Skeletal muscle satellite cell (primary cell): ENCODE data around the gene SH3PXD2A. TPM values are rescaled to one million over a fixed set of nuclear protein-coding genes. Genes with fewer than 3 reads are reported as not detected.
A peak's percentile ranks its signal among the peaks of the same experiment; 100 is the strongest.

Experiments
- H3K27me3 ChIP-seq: 2 replicates; pipeline ENCODE4 v1.7.0; 2013; ENCODE audit warnings: low read length; ENCODE audit not compliant: control insufficient read depth, insufficient read depth
- H3K36me3 ChIP-seq: 2 replicates; pipeline ENCODE4 v1.7.0; 2013; ENCODE audit warnings: mild to moderate bottlenecking, control low read depth, low read length; ENCODE audit not compliant: insufficient read depth
- H3K4me1 ChIP-seq: 2 replicates; pipeline ENCODE4 v1.7.0; 2013; ENCODE audit warnings: low read length; ENCODE audit not compliant: control insufficient read depth, insufficient read depth
- H3K4me2 ChIP-seq: 2 replicates; pipeline ENCODE4 v1.7.0; 2013; ENCODE audit warnings: mild to moderate bottlenecking, low read length
- H3K4me3 ChIP-seq: 2 replicates; pipeline ENCODE4 v1.7.0; 2013; ENCODE audit warnings: low read length
- H3K9ac ChIP-seq: 2 replicates; pipeline ENCODE4 v1.7.0; 2013; ENCODE audit warnings: mild to moderate bottlenecking, low read depth, low read length, moderate library complexity
- H3K9me3 ChIP-seq: replicated peaks from 2 replicates; pipeline ENCODE4 v1.7.0; 2013; ENCODE audit warnings: mild to moderate bottlenecking, control low read depth, low read length
- total RNA-seq: library from RNA; depleted of rRNA; stranded (reverse); fragments of >200 nt; gene quantifications from 2 replicates; pipeline ENCODE4 v1.2.3, GENCODE V29; 2012; rRNA removed

Gene SH3PXD2A
- 14.4 and 17.0 TPM in 2 replicates for total RNA-seq

- H3K4me2 ChIP-seq = peak within 1 kb of the TSS; percentile 89
- peak within 1 kb of the TSS; percentile 82 for H3K4me3 ChIP-seq
- peak within 1 kb of the TSS; percentile 76 for H3K9ac ChIP-seq
- H3K36me3 ChIP-seq = no peaks in the 10 kb centered on the region
- peaks cover 49% of the 10 kb centered on the region for H3K4me1 ChIP-seq
- H3K27me3 ChIP-seq = no peaks in the 10 kb centered on the region
- H3K9me3 ChIP-seq = no peaks in the 10 kb centered on the region
Measured at GRCh38 chr10:103855424-103855823, at the start of gene SH3PXD2A. SH3PXD2A (minus strand) TSS chr10:103855576; CDS start chr10:103855266, 310 bp downstream.

- H3K27me3 ChIP-seq = no peaks in the 10 kb centered on the region
- H3K36me3 ChIP-seq = peaks cover 39% of the 10 kb centered on the region
- no peak overlapping the region for H3K4me3 ChIP-seq
- H3K9ac ChIP-seq = no peak overlapping the region
- H3K4me1 ChIP-seq = peaks cover 3% of the 10 kb centered on the region
- H3K9me3 ChIP-seq = no peaks in the 10 kb centered on the region
- H3K4me2 ChIP-seq = no peak overlapping the region
Measured at GRCh38 chr10:103901299-103901698, 45.9 kb upstream of the SH3PXD2A start.

GRCh38 chr10:103899312-103899711, 43.9 kb upstream of the SH3PXD2A start:
- Histone ChIP-seq H3K4me3 (no peak overlapping the region), H3K4me1 (peaks cover 23% of the 10 kb centered on the region), H3K9me3 (no peaks in the 10 kb centered on the region), H3K4me2 (no peak overlapping the region), H3K36me3 (peaks cover 28% of the 10 kb centered on the region), H3K9ac (no peak overlapping the region), H3K27me3 (no peaks in the 10 kb centered on the region)

GRCh38 chr10:103897241-103897774, 41.9 kb upstream of the SH3PXD2A start:
- Histone ChIP-seq H3K36me3 (peaks cover 19% of the 10 kb centered on the region), H3K4me1 (peaks cover 32% of the 10 kb centered on the region)

GRCh38 chr10:103896225-103896624, 40.8 kb upstream of the SH3PXD2A start:
- peak overlapping the region; percentile 37 for H3K4me3 ChIP-seq
- no peaks in the 10 kb centered on the region for H3K9me3 ChIP-seq
- peak overlapping the region; percentile 52 for H3K4me2 ChIP-seq
- peak overlapping the region; percentile 54 for H3K9ac ChIP-seq
- H3K27me3 ChIP-seq = no peaks in the 10 kb centered on the region
- H3K4me1 ChIP-seq = peaks cover 32% of the 10 kb centered on the region
- H3K36me3 ChIP-seq = peaks cover 30% of the 10 kb centered on the region

More at GRCh38 chr10:103897241-103897774, 41.9 kb upstream of the SH3PXD2A start:
- H3K27me3 ChIP-seq = no peaks in the 10 kb centered on the region
- H3K4me2 ChIP-seq = no peak overlapping the region
- no peak overlapping the region for H3K9ac ChIP-seq
- H3K4me3 ChIP-seq = no peak overlapping the region
- no peaks in the 10 kb centered on the region for H3K9me3 ChIP-seq

GRCh38 chr10:103895411-103896186, 40.2 kb upstream of the SH3PXD2A start:
- no peaks in the 10 kb centered on the region for H3K9me3 ChIP-seq
- H3K36me3 ChIP-seq = peaks cover 35% of the 10 kb centered on the region
- no peaks in the 10 kb centered on the region for H3K27me3 ChIP-seq
- peak overlapping the region; percentile 37 for H3K4me3 ChIP-seq
- H3K4me1 ChIP-seq = peaks cover 33% of the 10 kb centered on the region
- H3K4me2 ChIP-seq = peak overlapping the region; percentile 52
- peak overlapping the region; percentile 54 for H3K9ac ChIP-seq

GRCh38 chr10:103894441-103894864, 39.1 kb upstream of the SH3PXD2A start:
- Histone ChIP-seq H3K4me2 (peak overlapping the region; percentile 52), H3K9ac (peak overlapping the region; percentile 54)

GRCh38 chr10:103893817-103894216, 38.4 kb upstream of the SH3PXD2A start:
- Histone ChIP-seq H3K27me3 (no peaks in the 10 kb centered on the region), H3K36me3 (peaks cover 31% of the 10 kb centered on the region), H3K4me3 (no peak overlapping the region), H3K9me3 (no peaks in the 10 kb centered on the region), H3K4me1 (peaks cover 43% of the 10 kb centered on the region), H3K4me2 (peak overlapping the region; percentile 52), H3K9ac (peak overlapping the region; percentile 54)

More at GRCh38 chr10:103894441-103894864, 39.1 kb upstream of the SH3PXD2A start:
- Histone ChIP-seq H3K4me1 (peaks cover 39% of the 10 kb centered on the region), H3K36me3 (peaks cover 35% of the 10 kb centered on the region), H3K9me3 (no peaks in the 10 kb centered on the region), H3K4me3 (no peak overlapping the region), H3K27me3 (no peaks in the 10 kb centered on the region)

GRCh38 chr10:103892181-103892580, 36.8 kb upstream of the SH3PXD2A start:
- H3K4me3 ChIP-seq = no peak overlapping the region
- H3K9ac ChIP-seq = no peak overlapping the region
- peaks cover 57% of the 10 kb centered on the region for H3K4me1 ChIP-seq
- H3K36me3 ChIP-seq = peaks cover 28% of the 10 kb centered on the region
- H3K27me3 ChIP-seq = no peaks in the 10 kb centered on the region
- no peak overlapping the region for H3K4me2 ChIP-seq
- no peaks in the 10 kb centered on the region for H3K9me3 ChIP-seq

GRCh38 chr10:103890688-103891087, 35.3 kb upstream of the SH3PXD2A start:
- Histone ChIP-seq H3K9ac (no peak overlapping the region), H3K4me2 (no peak overlapping the region), H3K27me3 (no peaks in the 10 kb centered on the region), H3K9me3 (no peaks in the 10 kb centered on the region), H3K4me1 (peaks cover 51% of the 10 kb centered on the region), H3K36me3 (peaks cover 33% of the 10 kb centered on the region), H3K4me3 (no peak overlapping the region)

GRCh38 chr10:103890194-103890658, 34.9 kb upstream of the SH3PXD2A start:
- Histone ChIP-seq H3K9me3 (no peaks in the 10 kb centered on the region), H3K9ac (no peak overlapping the region)

More at GRCh38 chr10:103890194-103890658, 34.9 kb upstream of the SH3PXD2A start:
- Histone ChIP-seq H3K36me3 (peaks cover 34% of the 10 kb centered on the region), H3K4me3 (no peak overlapping the region), H3K27me3 (no peaks in the 10 kb centered on the region), H3K4me2 (no peak overlapping the region), H3K4me1 (peaks cover 48% of the 10 kb centered on the region)
